Renal cortex interstitium (tissue), 11 donors: ENCODE results near the gene FARS2. TPM values are rescaled to one million over a fixed set of nuclear protein-coding genes. Genes with fewer than 3 reads are reported as not detected.

ENCODE experiments used
- DNase-seq, 11 donors: peaks; one replicate each; pipeline ENCODE4 v3.0.0-alpha.2; 2013; ENCODE audit warnings: low read depth in 9 of 11, low spot score in 4 of 11; ENCODE audit errors: extremely low read depth in 1 of 11
- polyA plus RNA-seq, 3 donors: library from polyadenylated mRNA; unstranded; fragments of 120-200 nt; gene quantifications; one replicate each; pipeline ENCODE4 v1.2.1, GENCODE V29; 2013; ENCODE audit not compliant: insufficient read length in 3 of 3

The FARS2 gene
- polyA plus RNA-seq, 3 donors = 18.9 to 21.7 (median 20.0) TPM

- DNase-seq = no peak
Observed at GRCh38 chr6:5243069-5243468, 18.2 kb upstream of the FARS2 start.

GRCh38 chr6:5246141-5247097 is 14.9 kb upstream of the FARS2 start:
- DNase-seq = peak in 1 of 11 donors; percentile 3

- no peak for DNase-seq
Observed at GRCh38 chr6:5247201-5247600, 14.1 kb upstream of the FARS2 start.

- no peak for DNase-seq
Observed at GRCh38 chr6:5248302-5249098, 12.8 kb upstream of the FARS2 start.

GRCh38 chr6:5249451-5250122 is 11.7 kb upstream of the FARS2 start:
- no peak for DNase-seq

- no peak for DNase-seq
Observed at GRCh38 chr6:5250451-5250850, 10.9 kb upstream of the FARS2 start.

GRCh38 chr6:5250911-5251310 is 10.4 kb upstream of the FARS2 start:
- no peak for DNase-seq

GRCh38 chr6:5256952-5257351 is 4.4 kb upstream of the FARS2 start:
- no peak for DNase-seq

- no peak for DNase-seq
Observed at GRCh38 chr6:5257400-5257799, 3.9 kb upstream of the FARS2 start.

- no peak for DNase-seq
Observed at GRCh38 chr6:5259428-5259827, 1.9 kb upstream of the FARS2 start.

GRCh38 chr6:5260111-5260620 is 1.1 kb upstream of the FARS2 start:
- peak in 6 of 11 donors; percentile 23 to 49 (median 33) for DNase-seq

GRCh38 chr6:5261545-5262109 is 314 bp downstream of the FARS2 start:
- DNase-seq = peak in 1 of 11 donors; percentile 28

GRCh38 chr6:5266423-5266822 is 5.1 kb downstream of the FARS2 start:
- no peak for DNase-seq

- no peak for DNase-seq
Observed at GRCh38 chr6:5270093-5270680, 8.9 kb downstream of the FARS2 start.

- DNase-seq = no peak
Observed at GRCh38 chr6:5271926-5272325, 10.6 kb downstream of the FARS2 start.

- no peak for DNase-seq
Observed at GRCh38 chr6:5274231-5274630, 12.9 kb downstream of the FARS2 start.

GRCh38 chr6:5275497-5275896 is 14.2 kb downstream of the FARS2 start:
- DNase-seq = no peak

- no peak for DNase-seq
Observed at GRCh38 chr6:5276581-5276980, 15.3 kb downstream of the FARS2 start.

- no peak for DNase-seq
Observed at GRCh38 chr6:5277589-5277988, 16.3 kb downstream of the FARS2 start.
